MG63 (cell line): ENCODE results near the gene BRINP2. TPM values are rescaled to one million over a fixed set of nuclear protein-coding genes. Genes with fewer than 3 reads are reported as not detected.
"Not testable (repeated sequence)": the region's sequence is repeated elsewhere in the genome, so short reads cannot be mapped to it uniquely, and the experiment has no call there.

Experiments
- DNase-seq: peaks from one replicate; pipeline ENCODE4 v3.0.0-alpha.2; 2020
- H3K27me3 ChIP-seq: fragments of 250-450 bp; sonication (Bioruptor Pico); 2 replicates; pipeline ENCODE4 v1.5.1; 2020; ENCODE audit warnings: mild to moderate bottlenecking, moderate library complexity
- H3K36me3 ChIP-seq: fragments of 250-450 bp; sonication (Bioruptor Pico); 2 replicates; pipeline ENCODE4 v1.5.1; 2020; ENCODE audit warnings: mild to moderate bottlenecking, moderate library complexity
- H3K4me3 ChIP-seq: fragments of 250-450 bp; sonication (Bioruptor Pico); 2 replicates; pipeline ENCODE4 v1.5.1; 2020; ENCODE audit warnings: mild to moderate bottlenecking, moderate library complexity
- H3K9me3 ChIP-seq: fragments of 250-450 bp; sonication (Bioruptor Pico); 2 replicates; pipeline ENCODE4 v1.5.1; 2020; ENCODE audit warnings: mild to moderate bottlenecking, moderate library complexity
- total RNA-seq: library from RNA; depleted of rRNA; stranded (reverse); fragments of >200 nt; shearing (Covaris generic); gene quantifications from 2 replicates; pipeline ENCODE4 v1.2.3, GENCODE V29; 2014; ENCODE audit warnings: low replicate concordance; rRNA removed

Gene BRINP2
- total RNA-seq, 1 experiment from 2014 or later = not detected

DNA sequence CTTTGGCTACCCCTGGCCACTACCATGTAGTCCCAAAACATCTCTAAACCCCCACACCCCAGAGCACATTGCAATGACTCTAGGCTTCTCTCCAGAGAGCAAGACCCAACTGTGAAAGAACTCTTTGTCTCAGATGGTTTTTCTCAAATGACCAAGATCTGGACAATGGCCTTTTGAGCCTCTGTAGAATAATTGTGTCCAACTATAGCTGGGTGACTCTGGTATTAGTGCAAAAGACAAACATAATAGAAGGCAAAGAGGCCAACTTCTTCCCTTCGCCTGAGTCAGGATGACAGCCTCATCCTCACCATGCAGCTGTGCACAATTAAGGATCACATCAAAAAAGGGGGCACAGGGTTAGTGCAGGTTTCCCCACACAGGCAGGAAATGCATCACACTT, 139.6 kb downstream of the BRINP2 start:
- H3K36me3 ChIP-seq = no peaks in the 10 kb centered on the region
- no peak for DNase-seq
- H3K9me3 ChIP-seq = no peaks in the 10 kb centered on the region
- no peaks in the 10 kb centered on the region for H3K27me3 ChIP-seq
- H3K4me3 ChIP-seq = no peak overlapping the region

GRCh38 chr1:177311111-177311510, 140.4 kb downstream of the BRINP2 start:
- H3K36me3 ChIP-seq = no peaks in the 10 kb centered on the region
- no peak overlapping the region for H3K4me3 ChIP-seq
- H3K9me3 ChIP-seq = no peaks in the 10 kb centered on the region
- DNase-seq = no peak
- H3K27me3 ChIP-seq = no peaks in the 10 kb centered on the region

GRCh38 chr1:177311586-177311985, 140.8 kb downstream of the BRINP2 start:
- DNase-seq = no peak
- Histone ChIP-seq H3K9me3 (no peaks in the 10 kb centered on the region), H3K4me3 (no peak overlapping the region), H3K36me3 (no peaks in the 10 kb centered on the region), H3K27me3 (no peaks in the 10 kb centered on the region)

DNA sequence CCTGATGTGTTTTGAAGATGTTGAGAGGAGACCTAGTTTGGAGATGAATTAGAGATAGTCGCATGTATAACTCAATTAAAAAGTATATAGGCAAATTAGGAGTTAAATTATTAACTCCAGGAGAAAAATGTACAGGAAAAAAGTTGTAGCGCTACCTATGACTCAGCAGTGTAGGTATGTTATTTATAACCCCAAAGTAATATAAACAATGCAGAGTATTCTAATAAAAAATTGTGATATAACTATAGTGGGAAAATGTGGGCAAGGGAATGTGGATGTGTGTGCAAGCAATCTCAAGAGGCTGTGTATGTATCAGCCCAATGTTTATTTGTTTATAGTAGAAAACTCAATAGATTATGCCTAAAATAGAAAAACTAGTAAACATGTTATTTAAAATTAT, 144.5 kb downstream of the BRINP2 start:
- no peak for DNase-seq
- Histone ChIP-seq H3K27me3 (no peaks in the 10 kb centered on the region), H3K4me3 (no peak overlapping the region), H3K36me3 (no peaks in the 10 kb centered on the region), H3K9me3 (peaks cover 3% of the 10 kb centered on the region; the same call in 1 of the 2 replicates)

DNA sequence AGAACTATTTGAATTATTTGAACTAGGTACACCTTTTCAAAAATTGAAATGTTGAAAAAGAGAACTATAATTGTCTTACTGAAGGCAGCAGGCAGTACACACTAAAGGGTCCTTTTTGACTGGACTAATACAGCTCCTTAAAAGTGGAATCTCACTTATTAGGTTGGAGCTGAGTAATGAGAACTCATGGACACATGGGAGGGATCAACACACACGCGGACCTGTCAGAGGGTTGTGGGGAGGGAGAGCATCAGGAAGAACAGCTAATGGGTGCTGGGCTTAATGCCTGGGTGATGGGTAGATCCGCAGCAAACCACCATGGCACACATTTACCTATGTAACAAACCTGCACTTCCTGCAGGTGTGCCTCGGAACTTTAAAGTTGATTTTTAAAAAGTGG, 145.0 kb downstream of the BRINP2 start:
- H3K36me3 ChIP-seq = no peaks in the 10 kb centered on the region
- no peak overlapping the region for H3K4me3 ChIP-seq
- peaks cover 3% of the 10 kb centered on the region; the same call in 1 of the 2 replicates for H3K9me3 ChIP-seq
- no peaks in the 10 kb centered on the region for H3K27me3 ChIP-seq
- no peak for DNase-seq

- not testable (repeated sequence) for H3K27me3 ChIP-seq, DNase-seq, H3K9me3 ChIP-seq, H3K36me3 ChIP-seq, H3K4me3 ChIP-seq
Observed at GRCh38 chr1:177321434-177321833, 150.7 kb downstream of the BRINP2 start.

DNA sequence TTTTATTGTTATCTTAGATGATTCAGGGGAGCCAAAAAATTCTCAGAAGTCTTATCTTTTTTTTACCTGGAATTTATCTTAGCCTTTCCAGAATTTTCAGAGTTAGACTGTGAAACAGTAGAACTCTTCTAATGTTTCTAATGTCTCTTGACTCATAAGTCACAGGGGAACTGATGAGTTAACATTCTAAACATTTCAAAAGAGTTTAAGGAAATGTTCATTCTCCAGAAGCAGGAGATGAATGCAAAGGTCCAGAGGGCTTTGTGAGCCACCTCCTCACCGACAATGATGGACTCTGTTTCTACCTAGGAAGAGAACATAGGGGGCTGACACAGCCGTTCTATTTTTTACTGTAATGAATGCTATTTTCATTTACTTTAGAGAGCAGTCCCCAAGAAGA, 157.5 kb downstream of the BRINP2 start:
- no peaks in the 10 kb centered on the region for H3K9me3 ChIP-seq
- no peak for DNase-seq
- no peak overlapping the region for H3K4me3 ChIP-seq
- no peaks in the 10 kb centered on the region for H3K27me3 ChIP-seq
- H3K36me3 ChIP-seq = no peaks in the 10 kb centered on the region

DNA sequence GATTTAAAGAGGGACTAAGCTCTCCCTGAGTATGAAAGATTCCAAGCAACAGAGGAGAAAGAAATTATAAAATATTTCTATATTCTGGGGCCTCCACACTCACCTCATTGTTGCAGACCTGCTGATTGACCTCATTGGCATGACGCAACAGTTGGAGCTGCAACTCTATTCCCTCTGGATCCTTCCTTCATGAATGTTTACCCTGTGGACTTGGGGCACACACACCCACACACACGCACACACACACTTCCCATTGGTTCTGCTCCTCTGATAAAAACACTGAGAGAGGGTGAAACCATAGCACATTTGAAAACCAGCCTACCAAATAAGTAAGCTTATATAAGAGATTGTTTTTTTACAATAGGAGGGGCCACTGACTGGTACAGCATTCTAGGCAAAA, 159.1 kb downstream of the BRINP2 start:
- no peak for DNase-seq
- Histone ChIP-seq H3K9me3 (no peaks in the 10 kb centered on the region), H3K36me3 (no peaks in the 10 kb centered on the region), H3K4me3 (no peak overlapping the region), H3K27me3 (no peaks in the 10 kb centered on the region)

Other genes starting within 250 kb of the BRINP2 start
- gene ASTN1, start 6.2 kb upstream of the BRINP2 start, total RNA-seq = not detected in 2 replicates